22Rv1 (cell line): ENCODE measurements around the gene GRIN3A.

Source experiments
- H3K27ac ChIP-seq: fragments of 450-650 bp; 2 replicates; pipeline ENCODE4 v1.5.1; 2017
- ZFX ChIP-seq: fragments of 450-650 bp; IDR thresholded peaks from 2 replicates; pipeline ENCODE4 v1.6.1; 2017; ENCODE audit warnings: antibody characterized with exemption, borderline replicate concordance
- TF ChIP-seq, protein P1 (sequence below): fragments of 450-650 bp; IDR thresholded peaks from 2 replicates; pipeline ENCODE4 v1.5.1; 2017; ENCODE audit warnings: mild to moderate bottlenecking

Gene GRIN3A

GRCh38 chr9:101527066-101527465 lies 211.4 kb downstream of the GRIN3A start:
- TF ChIP-seq ZFX: no peak
- TF ChIP-seq, protein P1, sequence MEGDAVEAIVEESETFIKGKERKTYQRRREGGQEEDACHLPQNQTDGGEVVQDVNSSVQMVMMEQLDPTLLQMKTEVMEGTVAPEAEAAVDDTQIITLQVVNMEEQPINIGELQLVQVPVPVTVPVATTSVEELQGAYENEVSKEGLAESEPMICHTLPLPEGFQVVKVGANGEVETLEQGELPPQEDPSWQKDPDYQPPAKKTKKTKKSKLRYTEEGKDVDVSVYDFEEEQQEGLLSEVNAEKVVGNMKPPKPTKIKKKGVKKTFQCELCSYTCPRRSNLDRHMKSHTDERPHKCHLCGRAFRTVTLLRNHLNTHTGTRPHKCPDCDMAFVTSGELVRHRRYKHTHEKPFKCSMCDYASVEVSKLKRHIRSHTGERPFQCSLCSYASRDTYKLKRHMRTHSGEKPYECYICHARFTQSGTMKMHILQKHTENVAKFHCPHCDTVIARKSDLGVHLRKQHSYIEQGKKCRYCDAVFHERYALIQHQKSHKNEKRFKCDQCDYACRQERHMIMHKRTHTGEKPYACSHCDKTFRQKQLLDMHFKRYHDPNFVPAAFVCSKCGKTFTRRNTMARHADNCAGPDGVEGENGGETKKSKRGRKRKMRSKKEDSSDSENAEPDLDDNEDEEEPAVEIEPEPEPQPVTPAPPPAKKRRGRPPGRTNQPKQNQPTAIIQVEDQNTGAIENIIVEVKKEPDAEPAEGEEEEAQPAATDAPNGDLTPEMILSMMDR: no peak
- H3K27ac ChIP-seq: no peak overlapping the region

DNA sequence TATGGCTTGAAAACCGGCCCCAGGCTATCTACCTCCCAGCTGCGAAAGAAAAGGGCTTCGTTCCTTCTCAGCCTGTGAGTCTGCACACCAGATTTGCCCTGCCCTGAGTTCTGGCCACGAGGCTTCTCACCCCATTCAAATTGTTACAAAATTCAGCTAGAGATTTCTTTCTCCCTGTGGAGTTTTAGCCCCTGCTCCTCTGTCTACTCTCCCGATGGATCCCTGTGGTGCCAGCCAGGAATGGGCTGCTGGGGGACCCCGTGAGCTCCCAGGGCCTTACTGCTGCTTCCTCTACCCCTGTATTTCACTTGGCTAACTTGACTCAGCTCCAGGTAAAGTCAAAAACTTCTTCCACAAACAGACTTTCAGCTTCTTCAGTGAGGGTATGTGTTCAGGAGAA lies 214.1 kb downstream of the GRIN3A start:
- TF ChIP-seq ZFX: no peak
- TF ChIP-seq, protein P1: no peak
- H3K27ac ChIP-seq: no peak overlapping the region
